HepG2 (cell line): Measurements from ENCODE around the gene HIC1. TPM values are rescaled to one million over a fixed set of nuclear protein-coding genes. Genes with fewer than 3 reads are reported as not detected.

Experiments
- BRD4 ChIP-seq: sonication (generic); formaldehyde crosslinking; IDR thresholded peaks from 2 replicates; pipeline ENCODE4 v1.4.0; 2020; ENCODE audit warnings: missing genetic modification reagents
- GABPB1 ChIP-seq: IDR thresholded peaks from 2 replicates; pipeline ENCODE4 v1.6.1; 2016; ENCODE audit warnings: mild to moderate bottlenecking, missing genetic modification reagents, moderate library complexity, missing compliant biosample characterization
- HOXD1 ChIP-seq: sonication (generic); formaldehyde crosslinking; IDR thresholded peaks from 2 replicates; pipeline ENCODE4 v1.5.0; 2020; ENCODE audit warnings: missing genetic modification reagents
- JARID2 ChIP-seq: sonication (generic); formaldehyde crosslinking; IDR thresholded peaks from 2 replicates; pipeline ENCODE4 v1.8.1; 2023; ENCODE audit warnings: missing genetic modification reagents, inconsistent platforms; ENCODE audit not compliant: insufficient replicate concordance
- KMT2B ChIP-seq: IDR thresholded peaks from 2 replicates; pipeline ENCODE4 v1.6.1; 2016; ENCODE audit warnings: missing genetic modification reagents, missing compliant biosample characterization
- MAFF ChIP-seq: IDR thresholded peaks from 2 replicates; pipeline ENCODE4 v1.6.1; 2011; ENCODE audit warnings: low read depth, low read length, improper control_type of control experiment
- MAFK ChIP-seq, 2 experiments: IDR thresholded peaks in 1 of 2; conservative IDR thresholded peaks in 1 of 2; 2 replicates each; pipeline ENCODE4 v1.6.1; 2011; ENCODE audit warnings: improper control_type of control experiment in 2 of 2, low read length in 2 of 2
- MIER3 ChIP-seq: IDR thresholded peaks from 2 replicates; pipeline ENCODE4 v1.6.1; 2016; ENCODE audit warnings: missing compliant biosample characterization, borderline replicate concordance
- NFIB ChIP-seq: sonication (generic); formaldehyde crosslinking; IDR thresholded peaks from 2 replicates; pipeline ENCODE4 v1.9.0; 2021; ENCODE audit warnings: missing genetic modification reagents, mild to moderate bottlenecking, borderline replicate concordance
- NRL ChIP-seq: sonication (generic); formaldehyde crosslinking; IDR thresholded peaks from 2 replicates; pipeline ENCODE4 v1.5.0; 2020; ENCODE audit warnings: missing genetic modification reagents, mild to moderate bottlenecking, moderate library complexity, borderline replicate concordance
- TARDBP ChIP-seq: sonication (generic); formaldehyde crosslinking; IDR thresholded peaks from 2 replicates; pipeline ENCODE4 v1.8.0; 2022; ENCODE audit warnings: mild to moderate bottlenecking, missing genetic modification reagents
- ZFX ChIP-seq: sonication (generic); formaldehyde crosslinking; IDR thresholded peaks from 2 replicates; pipeline ENCODE4 v1.4.0; 2020; ENCODE audit warnings: mild to moderate bottlenecking, low read depth, missing genetic modification reagents, moderate library complexity
- ZNF562 ChIP-seq: sonication (generic); formaldehyde crosslinking; IDR thresholded peaks from 2 replicates; pipeline ENCODE4 v1.8.0; 2022; ENCODE audit warnings: missing genetic modification reagents, borderline replicate concordance
- ZNF670 ChIP-seq: sonication (generic); formaldehyde crosslinking; IDR thresholded peaks from 2 replicates; pipeline ENCODE4 v1.8.0; 2022; ENCODE audit warnings: mild to moderate bottlenecking, missing genetic modification reagents, borderline replicate concordance
- polyA plus RNA-seq, 8 experiments: library from polyadenylated mRNA; depleted of rRNA in 3 of 8; stranded (reverse) in 7 of 8; unstranded in 1 of 8; fragments of >200 nt; fragmentation: Illumina TruSeq in 4 of 8; extraction: Trizol in 4 of 8; gene quantifications; 2 replicates each; pipeline versions ENCODE4 v1.2.1 to v1.2.3, GENCODE V29; 2011 to 2016; ENCODE audit warnings: low read depth in 4 of 8, missing spikeins in 1 of 8, mixed read lengths in 1 of 8; ENCODE audit not compliant: insufficient read depth in 1 of 8
- total RNA-seq, 5 experiments: library from RNA; depleted of rRNA; stranded (reverse); fragments of >200 nt; fragmentation: Illumina TruSeq; extraction: Trizol; gene quantifications; 2 replicates each; pipeline ENCODE4 v1.2.3, GENCODE V29; 2016; ENCODE audit warnings: low read depth in 1 of 5
- TF ChIP-seq, protein P1 (sequence below): fragments of 450-650 bp; IDR thresholded peaks from 2 replicates; pipeline ENCODE4 v1.6.1; 2017
- TF ChIP-seq, protein P2 (sequence below): IDR thresholded peaks from 2 replicates; pipeline ENCODE4 v1.6.1; 2016; ENCODE audit warnings: mild to moderate bottlenecking, missing biosample characterization, missing genetic modification reagents
- TF ChIP-seq, protein P3 (sequence below): sonication (generic); formaldehyde crosslinking; conservative IDR thresholded peaks from 2 replicates; pipeline ENCODE4 v1.5.0; 2020; ENCODE audit warnings: missing genetic modification reagents
- TF ChIP-seq, protein P4 (sequence below): sonication (generic); formaldehyde crosslinking; IDR thresholded peaks from 2 replicates; pipeline ENCODE4 v1.4.0; 2020; ENCODE audit warnings: missing genetic modification reagents, mild to moderate bottlenecking, borderline replicate concordance
- TF ChIP-seq, protein P5 (sequence below): sonication (generic); formaldehyde crosslinking; IDR thresholded peaks from 2 replicates; pipeline ENCODE4 v1.8.1; 2023; ENCODE audit warnings: missing genetic modification reagents, mild to moderate bottlenecking, borderline replicate concordance
- TF ChIP-seq, protein P6 (sequence below): IDR thresholded peaks from 2 replicates; pipeline ENCODE4 v1.6.1; 2016; ENCODE audit warnings: low read depth, control low read depth

The HIC1 gene
- total and polyA plus RNA-seq, 2 of the 13 experiments (the other 11 are each of a cell fraction or from before 2014, with no cell fraction given): 0.04 to 0.31 TPM

DNA sequence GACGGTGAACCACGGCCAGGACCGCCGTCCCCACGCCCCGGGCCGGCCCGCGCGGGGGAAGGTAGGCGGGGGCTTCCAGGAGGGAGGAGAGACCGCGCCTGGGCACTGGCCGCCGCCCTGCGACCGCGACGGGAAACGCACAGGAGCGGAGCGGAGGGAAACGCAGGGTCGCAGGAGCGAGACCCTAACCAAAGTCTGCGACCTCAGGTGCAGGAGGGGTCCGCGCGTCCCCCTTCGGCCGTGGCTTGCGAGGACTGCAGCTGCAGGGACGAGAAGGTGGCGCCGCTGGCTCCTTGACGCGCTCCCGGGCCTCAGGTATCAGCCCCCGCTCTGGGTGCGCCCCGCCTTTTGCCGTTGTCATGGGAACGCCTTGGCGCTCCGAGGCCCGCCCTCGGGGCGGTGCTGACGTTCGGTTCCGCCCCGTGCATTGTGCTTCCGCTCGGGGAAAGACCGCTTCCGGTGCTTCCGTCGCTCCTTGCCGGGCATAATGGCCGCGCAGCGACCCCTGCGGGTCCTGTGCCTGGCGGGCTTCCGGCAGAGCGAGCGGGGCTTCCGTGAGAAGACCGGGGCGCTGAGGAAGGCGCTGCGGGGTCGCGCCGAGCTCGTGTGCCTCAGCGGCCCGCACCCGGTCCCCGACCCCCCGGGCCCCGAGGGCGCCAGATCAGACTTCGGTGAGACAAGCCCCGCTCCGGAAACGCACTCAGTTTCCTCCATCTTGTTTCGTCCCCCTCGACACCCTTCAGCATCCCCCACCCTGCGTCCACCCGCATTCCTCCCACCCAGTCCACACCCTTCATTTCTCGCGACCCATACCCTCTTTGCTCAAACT is 13.1 kb upstream of the HIC1 start, which contains the start of gene OVCA2 (continued):
- TF ChIP-seq, protein P1, sequence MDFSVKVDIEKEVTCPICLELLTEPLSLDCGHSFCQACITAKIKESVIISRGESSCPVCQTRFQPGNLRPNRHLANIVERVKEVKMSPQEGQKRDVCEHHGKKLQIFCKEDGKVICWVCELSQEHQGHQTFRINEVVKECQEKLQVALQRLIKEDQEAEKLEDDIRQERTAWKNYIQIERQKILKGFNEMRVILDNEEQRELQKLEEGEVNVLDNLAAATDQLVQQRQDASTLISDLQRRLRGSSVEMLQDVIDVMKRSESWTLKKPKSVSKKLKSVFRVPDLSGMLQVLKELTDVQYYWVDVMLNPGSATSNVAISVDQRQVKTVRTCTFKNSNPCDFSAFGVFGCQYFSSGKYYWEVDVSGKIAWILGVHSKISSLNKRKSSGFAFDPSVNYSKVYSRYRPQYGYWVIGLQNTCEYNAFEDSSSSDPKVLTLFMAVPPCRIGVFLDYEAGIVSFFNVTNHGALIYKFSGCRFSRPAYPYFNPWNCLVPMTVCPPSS: no peak
- TF ChIP-seq GABPB1 (CRISPR knock-in tag) (peak; percentile 99), TARDBP (CRISPR knock-in tag) (peak; percentile 54; the same call in 1 of the 2 replicates), JARID2 (CRISPR knock-in tag) (no peak), MAFK (conservative IDR thresholded peaks at IDR 0.05 in 1 of 2, IDR thresholded peaks at IDR 0.05 in 1 of 2; ENCODE audit: low read length in 2 of 2) (no peak), MAFF (no peak), HOXD1 (CRISPR knock-in tag) (peak; percentile 54; the same call in 1 of the 2 replicates), NFIB (no peak), ZNF562 (CRISPR knock-in tag) (no peak), ZNF670 (CRISPR knock-in tag) (no peak), NRL (CRISPR knock-in tag) (no peak), MIER3 (CRISPR knock-in tag) (no peak), BRD4 (peak; percentile 91), ZFX (CRISPR knock-in tag) (peak; percentile 54), KMT2B (CRISPR knock-in tag) (peak; percentile 85)
- TF ChIP-seq, protein P2, sequence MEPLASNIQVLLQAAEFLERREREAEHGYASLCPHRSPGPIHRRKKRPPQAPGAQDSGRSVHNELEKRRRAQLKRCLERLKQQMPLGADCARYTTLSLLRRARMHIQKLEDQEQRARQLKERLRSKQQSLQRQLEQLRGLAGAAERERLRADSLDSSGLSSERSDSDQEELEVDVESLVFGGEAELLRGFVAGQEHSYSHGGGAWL (CRISPR knock-in tag): 0 out of 2 replicates have a peak, but pooled peaks have one; percentile 22
- TF ChIP-seq, protein P3, sequence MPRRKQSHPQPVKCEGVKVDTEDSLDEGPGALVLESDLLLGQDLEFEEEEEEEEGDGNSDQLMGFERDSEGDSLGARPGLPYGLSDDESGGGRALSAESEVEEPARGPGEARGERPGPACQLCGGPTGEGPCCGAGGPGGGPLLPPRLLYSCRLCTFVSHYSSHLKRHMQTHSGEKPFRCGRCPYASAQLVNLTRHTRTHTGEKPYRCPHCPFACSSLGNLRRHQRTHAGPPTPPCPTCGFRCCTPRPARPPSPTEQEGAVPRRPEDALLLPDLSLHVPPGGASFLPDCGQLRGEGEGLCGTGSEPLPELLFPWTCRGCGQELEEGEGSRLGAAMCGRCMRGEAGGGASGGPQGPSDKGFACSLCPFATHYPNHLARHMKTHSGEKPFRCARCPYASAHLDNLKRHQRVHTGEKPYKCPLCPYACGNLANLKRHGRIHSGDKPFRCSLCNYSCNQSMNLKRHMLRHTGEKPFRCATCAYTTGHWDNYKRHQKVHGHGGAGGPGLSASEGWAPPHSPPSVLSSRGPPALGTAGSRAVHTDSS (CRISPR knock-in tag): no peak
- TF ChIP-seq, protein P4, sequence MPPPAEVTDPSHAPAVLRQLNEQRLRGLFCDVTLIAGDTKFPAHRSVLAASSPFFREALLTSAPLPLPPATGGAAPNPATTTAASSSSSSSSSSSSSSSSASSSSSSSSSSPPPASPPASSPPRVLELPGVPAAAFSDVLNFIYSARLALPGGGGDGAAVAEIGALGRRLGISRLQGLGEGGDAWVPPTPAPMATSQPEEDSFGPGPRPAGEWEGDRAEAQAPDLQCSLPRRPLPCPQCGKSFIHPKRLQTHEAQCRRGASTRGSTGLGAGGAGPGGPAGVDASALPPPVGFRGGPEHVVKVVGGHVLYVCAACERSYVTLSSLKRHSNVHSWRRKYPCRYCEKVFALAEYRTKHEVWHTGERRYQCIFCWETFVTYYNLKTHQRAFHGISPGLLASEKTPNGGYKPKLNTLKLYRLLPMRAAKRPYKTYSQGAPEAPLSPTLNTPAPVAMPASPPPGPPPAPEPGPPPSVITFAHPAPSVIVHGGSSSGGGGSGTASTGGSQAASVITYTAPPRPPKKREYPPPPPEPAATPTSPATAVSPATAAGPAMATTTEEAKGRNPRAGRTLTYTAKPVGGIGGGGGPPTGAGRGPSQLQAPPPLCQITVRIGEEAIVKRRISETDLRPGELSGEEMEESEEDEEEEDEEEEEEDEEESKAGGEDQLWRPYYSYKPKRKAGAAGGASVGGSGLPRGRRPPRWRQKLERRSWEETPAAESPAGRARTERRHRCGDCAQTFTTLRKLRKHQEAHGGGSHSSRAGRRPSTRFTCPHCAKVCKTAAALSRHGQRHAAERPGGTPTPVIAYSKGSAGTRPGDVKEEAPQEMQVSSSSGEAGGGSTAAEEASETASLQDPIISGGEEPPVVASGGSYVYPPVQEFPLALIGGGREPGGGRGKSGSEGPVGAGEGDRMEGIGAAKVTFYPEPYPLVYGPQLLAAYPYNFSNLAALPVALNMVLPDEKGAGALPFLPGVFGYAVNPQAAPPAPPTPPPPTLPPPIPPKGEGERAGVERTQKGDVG (CRISPR knock-in tag): no peak
- TF ChIP-seq, protein P5, sequence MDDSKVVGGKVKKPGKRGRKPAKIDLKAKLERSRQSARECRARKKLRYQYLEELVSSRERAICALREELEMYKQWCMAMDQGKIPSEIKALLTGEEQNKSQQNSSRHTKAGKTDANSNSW: no peak
- TF ChIP-seq, protein P6, sequence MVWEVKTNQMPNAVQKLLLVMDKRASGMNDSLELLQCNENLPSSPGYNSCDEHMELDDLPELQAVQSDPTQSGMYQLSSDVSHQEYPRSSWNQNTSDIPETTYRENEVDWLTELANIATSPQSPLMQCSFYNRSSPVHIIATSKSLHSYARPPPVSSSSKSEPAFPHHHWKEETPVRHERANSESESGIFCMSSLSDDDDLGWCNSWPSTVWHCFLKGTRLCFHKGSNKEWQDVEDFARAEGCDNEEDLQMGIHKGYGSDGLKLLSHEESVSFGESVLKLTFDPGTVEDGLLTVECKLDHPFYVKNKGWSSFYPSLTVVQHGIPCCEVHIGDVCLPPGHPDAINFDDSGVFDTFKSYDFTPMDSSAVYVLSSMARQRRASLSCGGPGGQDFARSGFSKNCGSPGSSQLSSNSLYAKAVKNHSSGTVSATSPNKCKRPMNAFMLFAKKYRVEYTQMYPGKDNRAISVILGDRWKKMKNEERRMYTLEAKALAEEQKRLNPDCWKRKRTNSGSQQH (CRISPR knock-in tag): peak; percentile 37; the same call in 1 of the 2 replicates
